Heart right ventricle (tissue), 16 donors: ENCODE data around the gene EPS8L2. TPM values are rescaled to one million over a fixed set of nuclear protein-coding genes. Genes with fewer than 3 reads are reported as not detected.

Experiments
- ATAC-seq, 8 donors: fragments of 200-7000 bp; cut with Tn5 transposase; one replicate each; pipeline ENCODE4 v1.9.1; 2020; ENCODE audit warnings: mild to moderate bottlenecking in 8 of 8, moderate library complexity in 8 of 8, moderate number of reproducible peaks in 1 of 8
- DNase-seq, 2 donors: peaks; one replicate each; pipeline ENCODE4 v3.0.0-alpha.2; 2020
- H3K27ac ChIP-seq, 10 donors: fragments of 200-600 bp; sonication (generic) in 2 of 10; one replicate each; pipeline versions ENCODE4 v1.5.0 to v1.8.0; 2020 to 2022; ENCODE audit warnings: mild to moderate bottlenecking in 3 of 10
- H3K27me3 ChIP-seq, 7 donors: fragments of 200-600 bp; one replicate each; pipeline ENCODE4 v1.8.0; 2021 to 2022; ENCODE audit warnings: mild to moderate bottlenecking in 2 of 7
- H3K36me3 ChIP-seq, 9 donors: fragments of 200-600 bp; sonication (generic) in 1 of 9; one replicate each; pipeline versions ENCODE4 v1.5.0 to v1.8.0; 2020 to 2022; ENCODE audit warnings: mild to moderate bottlenecking in 2 of 9
- H3K4me1 ChIP-seq, 9 donors: fragments of 200-600 bp; sonication (generic) in 1 of 9; one replicate each; pipeline versions ENCODE4 v1.5.0 to v1.8.0; 2020 to 2022; ENCODE audit warnings: mild to moderate bottlenecking in 4 of 9
- H3K4me3 ChIP-seq, 10 donors: fragments of 200-600 bp; sonication (generic) in 2 of 10; one replicate each; pipeline versions ENCODE4 v1.5.0 to v1.8.0; 2020 to 2022; ENCODE audit warnings: mild to moderate bottlenecking in 7 of 10, moderate library complexity in 2 of 10
- H3K9me3 ChIP-seq, 11 donors: fragments of 200-600 bp in 10 of 11; sonication (generic) in 2 of 11; one replicate each; pipeline versions ENCODE4 v1.5.0 to v1.8.0; 2013 to 2022; ENCODE audit warnings: mild to moderate bottlenecking in 2 of 11, control low read depth in 1 of 11, moderate library complexity in 1 of 11
- WGBS, 2 donors: extraction: QIAGEN DNeasy Blood & Tissue Kit; methylation state at CpG; one replicate each; pipeline ENCODE4 v1.1.7; 2013; ENCODE audit warnings: inconsistent platforms in 1 of 2; 5-methylcytosine and 5-hydroxymethylcytosine counted together
- intact Hi-C, 10 donors: fragments of 100-400 bp; cut with DNase I; formaldehyde crosslinking; loops; one replicate each; pipeline versions ENCODE4 v1.11.1 to v1.14.2; 2022
- polyA plus RNA-seq, 2 donors: library from polyadenylated mRNA; stranded (reverse); fragments of 200-250 nt; gene quantifications; one replicate each; pipeline ENCODE4 v1.2.3, GENCODE V29; 2013
- total RNA-seq, 10 donors: library from RNA; stranded (reverse); fragmentation: NEBNext Ultra II Directional in 3 of 10; extraction: Animal tissue kit (Norgen Biotek cat#: 25700) in 3 of 10; gene quantifications; one replicate each; pipeline versions ENCODE4 v1.2.1 to v1.2.4, GENCODE V29; 2021 to 2023
- TF ChIP-seq, protein P1 (sequence below), 9 donors: fragments of 200-600 bp; sonication (generic) in 2 of 9; IDR thresholded peaks; one replicate each; pipeline versions ENCODE4 v1.5.0 to v1.8.0; 2021 to 2022; ENCODE audit warnings: antibody characterized with exemption in 9 of 9, mild to moderate bottlenecking in 5 of 9, moderate library complexity in 1 of 9
- donor health status: Arrhythmogenic right ventricular cardiomyopathy.
- donor health status: ischemic (EF 13 %, LVEDD 7.1; RV severe dilation, severe dysfunction).
- donor health status: healthy with polysubstance abuse.
- donor health status: DM: no; HTN: yes; CAD: no.
- donor health status: DM: no; HTN: no; CAD: no.
- donor health status: ischemic (EF 25% LVEDD 6.9; RV normal size, moderate dysfunction).
- donor health status: ischemic (EF 25% LVEDD 5.7; RV mildly dilated, moderate dysfunction).
- donor health status: healthy.
- donor health status: DM: yes; HTN: yes; CAD: no.
- donor health status: Ischemic cardiomyopathy.
- donor health status: ischemic (EF 35%, LVEDD 5.7; RV mildly dilated, moderate dysfunction).
- donor health status: nonischemic (EF 11% LVEDD 7.7; RV severe dilation, severe dysfunction).
- donor health status: DM: yes; HTN: yes; CAD: no.
- donor health status: PGD.
- donor health status: ischemic (EF 29% LVEDD 5.4; RV normal size, mild dysfunction).
- donor health status: nonischemic (EF 23%, LVEDD 6.1; RV moderate dilation, normal function).

EPS8L2 gene
- total and polyA plus RNA-seq, 12 donors, result 1.2 to 6.7 (median 2.9) TPM

DNA sequence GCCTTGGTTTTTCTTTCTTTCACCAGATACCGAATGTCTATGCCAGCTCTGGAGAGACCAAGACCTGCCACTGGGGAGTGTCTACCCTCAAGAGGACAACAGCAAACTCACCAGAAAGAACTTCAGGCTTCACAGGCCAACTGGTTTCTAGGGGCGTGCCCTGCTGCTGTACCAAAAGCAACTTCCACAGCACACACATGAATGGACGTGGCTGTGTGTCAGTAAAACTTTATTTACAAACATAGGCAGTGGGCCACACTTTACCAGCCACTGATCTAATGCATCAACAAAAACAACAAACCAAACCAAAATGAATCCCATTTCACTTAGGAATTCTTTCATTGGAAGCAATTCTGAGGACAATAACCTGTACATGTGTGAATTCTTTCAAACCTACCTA lies 27.7 kb upstream of the EPS8L2 start:
- intact Hi-C loops, result no loop called here
- H3K36me3 ChIP-seq, result peaks cover 0 to 88% (median 27%) of the 10 kb centered on the region in 9 donors
- H3K4me3 ChIP-seq, result no peak overlapping the region
- 96 to 98% methylated on average over 3 of the region's 3 CpGs for WGBS, 2 donors
- no peaks in the 10 kb centered on the region for H3K27me3 ChIP-seq
- ATAC-seq (no peak), DNase-seq (no peak)
- peaks cover 0 to 10% (median 0%) of the 10 kb centered on the region in 11 donors for H3K9me3 ChIP-seq
- TF ChIP-seq, protein P1, sequence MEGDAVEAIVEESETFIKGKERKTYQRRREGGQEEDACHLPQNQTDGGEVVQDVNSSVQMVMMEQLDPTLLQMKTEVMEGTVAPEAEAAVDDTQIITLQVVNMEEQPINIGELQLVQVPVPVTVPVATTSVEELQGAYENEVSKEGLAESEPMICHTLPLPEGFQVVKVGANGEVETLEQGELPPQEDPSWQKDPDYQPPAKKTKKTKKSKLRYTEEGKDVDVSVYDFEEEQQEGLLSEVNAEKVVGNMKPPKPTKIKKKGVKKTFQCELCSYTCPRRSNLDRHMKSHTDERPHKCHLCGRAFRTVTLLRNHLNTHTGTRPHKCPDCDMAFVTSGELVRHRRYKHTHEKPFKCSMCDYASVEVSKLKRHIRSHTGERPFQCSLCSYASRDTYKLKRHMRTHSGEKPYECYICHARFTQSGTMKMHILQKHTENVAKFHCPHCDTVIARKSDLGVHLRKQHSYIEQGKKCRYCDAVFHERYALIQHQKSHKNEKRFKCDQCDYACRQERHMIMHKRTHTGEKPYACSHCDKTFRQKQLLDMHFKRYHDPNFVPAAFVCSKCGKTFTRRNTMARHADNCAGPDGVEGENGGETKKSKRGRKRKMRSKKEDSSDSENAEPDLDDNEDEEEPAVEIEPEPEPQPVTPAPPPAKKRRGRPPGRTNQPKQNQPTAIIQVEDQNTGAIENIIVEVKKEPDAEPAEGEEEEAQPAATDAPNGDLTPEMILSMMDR (IDR thresholded peaks at IDR 0.05), result no peak
- H3K27ac ChIP-seq, result no peak overlapping the region
- H3K4me1 ChIP-seq, result peaks cover 0 to 12% (median 0%) of the 10 kb centered on the region in 9 donors

DNA sequence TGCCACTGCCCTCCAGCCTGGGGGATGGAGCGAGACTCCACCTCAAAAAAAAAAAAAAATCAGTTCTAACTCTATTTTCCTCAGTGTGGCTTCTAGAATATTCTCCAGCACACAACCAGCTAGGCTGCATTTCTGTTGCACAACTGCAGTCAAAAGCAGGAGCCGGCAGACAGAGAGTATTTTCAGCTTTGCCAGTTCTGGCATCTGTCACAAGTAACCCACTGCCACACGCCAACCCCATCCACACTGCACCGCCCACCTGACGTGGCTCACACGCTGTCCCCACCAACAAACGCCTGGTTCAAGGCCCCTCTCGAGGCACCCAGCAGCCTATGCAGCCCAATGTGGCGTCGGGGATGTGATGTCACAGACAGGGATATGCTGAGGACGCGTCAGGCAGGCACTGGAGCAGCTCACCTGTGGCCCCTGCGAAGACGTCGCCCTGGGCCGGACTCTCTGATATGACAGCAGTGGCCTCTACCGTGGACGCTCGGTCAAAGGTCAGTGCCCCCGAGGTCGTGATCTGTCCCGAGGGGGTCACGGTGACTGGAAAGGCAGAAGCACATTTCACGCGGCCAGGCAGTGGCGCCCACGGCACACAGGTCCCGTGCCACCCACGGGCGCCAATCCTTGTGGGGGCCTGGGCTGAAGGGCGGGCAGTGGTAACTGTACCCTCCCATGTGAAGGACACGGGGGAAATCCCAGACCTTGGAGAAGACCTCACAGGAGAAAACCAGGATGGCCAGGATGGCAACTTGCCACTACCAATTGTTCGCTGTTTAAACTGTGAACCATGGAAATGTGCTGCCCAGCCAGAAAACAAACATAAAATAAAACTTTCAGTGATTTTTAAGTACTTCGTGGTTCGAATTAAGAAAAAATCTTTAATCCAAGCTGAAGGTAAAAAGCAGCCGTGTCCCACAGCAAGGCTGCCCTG lies 26.5 kb upstream of the EPS8L2 start:
- Histone ChIP-seq H3K9me3 (peaks cover 0 to 10% (median 0%) of the 10 kb centered on the region in 11 donors), H3K27me3 (no peaks in the 10 kb centered on the region), H3K4me1 (peaks cover 0 to 12% (median 0%) of the 10 kb centered on the region in 9 donors), H3K4me3 (no peak overlapping the region), H3K36me3 (peaks cover 0 to 88% (median 17%) of the 10 kb centered on the region in 9 donors), H3K27ac (peak overlapping the region in 4 of 10 donors; percentile 32 to 64 (median 48))
- intact Hi-C loops, result no loop called here
- peak in 2 of 8 donors; percentile 17 to 25 for ATAC-seq
- TF ChIP-seq, protein P1 (IDR thresholded peaks at IDR 0.05), result no peak
- DNase-seq, result no peak
- WGBS, 2 donors, result 95 to 96% methylated on average over 36 of the region's 36 CpGs

GRCh38 chr11:680476-680875 lies 25.6 kb upstream of the EPS8L2 start:
- WGBS, 2 donors, result 51 to 58% methylated on average over 19 of the region's 19 CpGs
- ATAC-seq (peak; percentile 69 to 95 (median 89)), DNase-seq (peak; percentile 56 to 60)
- H3K4me1 ChIP-seq, result peaks cover 0 to 12% (median 0%) of the 10 kb centered on the region in 9 donors
- no peak overlapping the region for H3K4me3 ChIP-seq
- intact Hi-C loops, result no loop called here
- TF ChIP-seq, protein P1 (IDR thresholded peaks at IDR 0.05), result no peak
- peak overlapping the region in 6 of 10 donors; percentile 9 to 64 (median 34) for H3K27ac ChIP-seq
- peaks cover 0 to 88% (median 19%) of the 10 kb centered on the region in 9 donors for H3K36me3 ChIP-seq
- H3K27me3 ChIP-seq, result no peaks in the 10 kb centered on the region
- peaks cover 0 to 10% (median 0%) of the 10 kb centered on the region in 11 donors for H3K9me3 ChIP-seq

DNA sequence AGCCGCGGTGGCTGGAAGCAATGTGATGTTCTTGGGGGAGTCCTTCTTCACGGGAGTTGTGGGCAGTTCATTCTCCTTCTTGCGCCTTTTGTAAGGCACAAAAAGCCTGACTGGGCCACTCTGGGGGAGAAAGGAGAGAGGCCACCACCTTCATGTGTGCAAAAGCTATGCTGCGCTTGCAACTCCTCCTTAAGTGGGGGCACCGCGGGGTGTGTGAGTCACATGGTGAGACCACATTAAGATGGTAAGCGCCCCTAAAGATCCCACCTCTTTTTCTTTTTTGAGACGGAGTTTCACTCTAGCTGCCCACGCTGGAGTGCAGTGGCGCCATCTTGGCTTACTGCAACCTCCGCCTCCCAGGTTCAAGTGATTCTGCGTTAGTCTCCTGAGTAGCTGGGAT lies 25.1 kb upstream of the EPS8L2 start:
- no peaks in the 10 kb centered on the region for H3K27me3 ChIP-seq
- peaks cover 0 to 10% (median 0%) of the 10 kb centered on the region in 11 donors for H3K9me3 ChIP-seq
- DNase-seq (no peak), ATAC-seq (peak in 1 of 8 donors; percentile 9)
- TF ChIP-seq, protein P1 (IDR thresholded peaks at IDR 0.05), result no peak
- no peak overlapping the region for H3K4me3 ChIP-seq
- 90 to 91% methylated on average over 13 of the region's 13 CpGs for WGBS, 2 donors
- intact Hi-C loops, result no loop called here
- peaks cover 0 to 12% (median 0%) of the 10 kb centered on the region in 9 donors for H3K4me1 ChIP-seq
- peak overlapping the region in 6 of 10 donors; percentile 9 to 64 (median 34) for H3K27ac ChIP-seq
- peaks cover 0 to 91% (median 19%) of the 10 kb centered on the region in 9 donors for H3K36me3 ChIP-seq
